Thyroid gland (tissue), 4 donors: ENCODE results near the gene SPAG17. TPM values are rescaled to one million over a fixed set of nuclear protein-coding genes. Genes with fewer than 3 reads are reported as not detected.

Experiments used
- DNase-seq, 2 donors: peaks; one replicate each; pipeline ENCODE4 v3.0.0-alpha.2; 2019
- H3K27ac ChIP-seq, 3 donors: fragments of 200-600 bp; sonication (generic); 1 replicate in 2 of 3; 2 replicates in 1 of 3; pipeline ENCODE4 v1.5.1; 2016 to 2019; ENCODE audit warnings: mild to moderate bottlenecking in 1 of 3, moderate library complexity in 1 of 3
- H3K27me3 ChIP-seq: fragments of 200-600 bp; sonication (generic); one replicate; pipeline ENCODE4 v1.5.1; 2019
- H3K36me3 ChIP-seq, 2 donors: fragments of 200-600 bp; sonication (generic); one replicate each; pipeline ENCODE4 v1.5.1; 2016 to 2019
- H3K4me1 ChIP-seq, 2 donors: fragments of 200-600 bp; sonication (generic); one replicate each; pipeline ENCODE4 v1.5.1; 2017 to 2019
- H3K4me3 ChIP-seq, 3 donors: fragments of 200-600 bp; sonication (generic); replicated peaks in 1 of 3; 1 replicate in 2 of 3; 2 replicates in 1 of 3; pipeline ENCODE4 v1.5.1; 2016; ENCODE audit warnings: mild to moderate bottlenecking in 1 of 3
- H3K9me3 ChIP-seq: fragments of 200-600 bp; sonication (generic); one replicate; pipeline ENCODE4 v1.5.1; 2017
- POLR2A ChIP-seq, 2 donors: fragments of 450-650 bp; IDR thresholded peaks; one replicate each; pipeline ENCODE4 v1.6.1; 2017; ENCODE audit warnings: antibody characterized with exemption in 2 of 2, mild to moderate bottlenecking in 2 of 2, moderate library complexity in 1 of 2
- WGBS, 2 donors: methylation state at CpG; one replicate each; pipeline ENCODE4 v1.1.5; 2017; 5-methylcytosine and 5-hydroxymethylcytosine counted together
- intact Hi-C: fragments of 100-400 bp; cut with DNase I; formaldehyde crosslinking; loops from one replicate; pipeline ENCODE4 v1.15.1; 2023
- total RNA-seq, 4 donors: library from RNA; depleted of rRNA; stranded (reverse); fragments of >200 nt; gene quantifications; one replicate each; pipeline ENCODE4 v1.2.3, GENCODE V29; 2016
- TF ChIP-seq, protein P1 (sequence below), 6 experiments: fragments of 200-600 bp in 3 of 6; fragments of 450-650 bp in 3 of 6; sonication (generic) in 3 of 6; IDR thresholded peaks; one replicate each; pipeline ENCODE4 v1.5.1; 2016 to 2019; ENCODE audit warnings: antibody characterized with exemption in 6 of 6, mild to moderate bottlenecking in 2 of 6, inconsistent platforms in 1 of 6, moderate library complexity in 1 of 6

The SPAG17 gene
- total RNA-seq, 4 donors from 2014 or later, result 0.81 to 14.6 (median 8.5) TPM

DNA sequence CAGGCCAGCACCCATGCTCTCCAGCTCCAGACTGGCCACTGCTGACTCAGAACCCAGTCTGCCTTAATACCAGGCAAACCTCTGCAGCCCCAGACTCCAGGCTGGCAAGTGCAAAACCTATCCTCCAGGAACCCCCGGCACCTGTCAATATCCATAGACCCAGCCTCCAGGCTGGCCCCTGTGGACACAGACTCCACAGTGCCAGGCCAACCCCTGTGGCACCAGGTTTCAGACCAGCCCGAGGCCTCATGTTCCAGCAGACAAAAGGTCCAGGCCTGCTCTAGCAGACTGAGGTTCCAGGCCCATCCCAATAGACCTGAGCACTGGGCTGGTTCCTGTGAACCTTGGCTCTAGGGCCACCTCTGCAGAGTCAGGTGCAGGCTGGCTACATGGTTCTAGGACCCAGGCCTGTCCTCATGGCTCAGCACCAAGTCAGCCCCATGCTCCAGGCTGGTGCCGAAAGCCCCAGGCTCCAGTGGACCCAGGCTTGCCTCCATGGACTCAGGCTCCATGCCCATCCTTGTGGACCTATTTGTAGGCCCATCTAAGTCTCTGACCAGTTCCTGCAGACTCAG, 137.3 kb downstream of the SPAG17 start:
- no peak overlapping the region for H3K4me3 ChIP-seq
- no peak overlapping the region for H3K27ac ChIP-seq
- H3K36me3 ChIP-seq, result no peaks in the 10 kb centered on the region
- no peak for TF ChIP-seq POLR2A (IDR thresholded peaks at IDR 0.05)
- intact Hi-C loops, result no loop called here
- no peak for DNase-seq
- no peaks in the 10 kb centered on the region for H3K27me3 ChIP-seq
- WGBS, 2 donors, result 94 to 100% methylated on average over 1 to 3 of the region's 3 CpGs
- H3K4me1 ChIP-seq, result no peaks in the 10 kb centered on the region
- no peaks in the 10 kb centered on the region for H3K9me3 ChIP-seq

DNA sequence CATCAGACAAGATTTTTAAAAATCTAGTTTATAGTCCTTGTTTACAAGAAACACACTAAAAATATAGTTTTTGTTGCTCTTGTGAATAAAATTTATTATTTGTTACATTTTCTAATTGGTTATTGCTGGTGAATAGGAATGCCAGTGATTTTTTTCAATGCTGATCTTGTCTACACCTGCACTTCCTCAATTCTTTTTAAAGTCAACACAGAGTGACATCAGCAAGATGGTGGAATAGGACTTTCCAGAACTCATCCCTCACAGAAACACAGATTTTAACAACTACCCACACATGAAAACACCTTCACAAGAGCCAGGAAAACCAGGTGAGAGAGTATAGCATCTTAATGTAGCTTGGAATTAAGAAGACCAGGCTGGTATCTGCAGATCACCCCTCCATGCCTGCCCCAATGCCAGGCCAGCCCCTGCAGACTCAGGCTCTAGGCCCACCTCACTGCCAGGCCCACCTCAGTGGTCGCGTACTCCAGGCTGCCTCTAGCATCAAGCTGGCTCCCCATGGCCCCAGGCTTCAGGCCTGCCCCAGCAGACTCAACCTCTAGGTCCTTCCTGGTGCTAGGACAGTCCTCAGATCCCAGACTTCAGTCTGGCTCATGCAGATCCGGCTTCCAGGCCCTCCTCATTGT, 137.9 kb downstream of the SPAG17 start:
- H3K36me3 ChIP-seq, result no peaks in the 10 kb centered on the region
- WGBS, 2 donors, result 91 to 100% methylated on average over 3 of the region's 3 CpGs
- no peak for TF ChIP-seq POLR2A (IDR thresholded peaks at IDR 0.05)
- TF ChIP-seq, protein P1, sequence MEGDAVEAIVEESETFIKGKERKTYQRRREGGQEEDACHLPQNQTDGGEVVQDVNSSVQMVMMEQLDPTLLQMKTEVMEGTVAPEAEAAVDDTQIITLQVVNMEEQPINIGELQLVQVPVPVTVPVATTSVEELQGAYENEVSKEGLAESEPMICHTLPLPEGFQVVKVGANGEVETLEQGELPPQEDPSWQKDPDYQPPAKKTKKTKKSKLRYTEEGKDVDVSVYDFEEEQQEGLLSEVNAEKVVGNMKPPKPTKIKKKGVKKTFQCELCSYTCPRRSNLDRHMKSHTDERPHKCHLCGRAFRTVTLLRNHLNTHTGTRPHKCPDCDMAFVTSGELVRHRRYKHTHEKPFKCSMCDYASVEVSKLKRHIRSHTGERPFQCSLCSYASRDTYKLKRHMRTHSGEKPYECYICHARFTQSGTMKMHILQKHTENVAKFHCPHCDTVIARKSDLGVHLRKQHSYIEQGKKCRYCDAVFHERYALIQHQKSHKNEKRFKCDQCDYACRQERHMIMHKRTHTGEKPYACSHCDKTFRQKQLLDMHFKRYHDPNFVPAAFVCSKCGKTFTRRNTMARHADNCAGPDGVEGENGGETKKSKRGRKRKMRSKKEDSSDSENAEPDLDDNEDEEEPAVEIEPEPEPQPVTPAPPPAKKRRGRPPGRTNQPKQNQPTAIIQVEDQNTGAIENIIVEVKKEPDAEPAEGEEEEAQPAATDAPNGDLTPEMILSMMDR (IDR thresholded peaks at IDR 0.05), result no peak
- intact Hi-C loops, result no loop called here
- no peak for DNase-seq
- no peaks in the 10 kb centered on the region for H3K9me3 ChIP-seq
- H3K27me3 ChIP-seq, result no peaks in the 10 kb centered on the region
- H3K4me3 ChIP-seq, result no peak overlapping the region
- no peak overlapping the region for H3K27ac ChIP-seq
- H3K4me1 ChIP-seq, result no peaks in the 10 kb centered on the region

DNA sequence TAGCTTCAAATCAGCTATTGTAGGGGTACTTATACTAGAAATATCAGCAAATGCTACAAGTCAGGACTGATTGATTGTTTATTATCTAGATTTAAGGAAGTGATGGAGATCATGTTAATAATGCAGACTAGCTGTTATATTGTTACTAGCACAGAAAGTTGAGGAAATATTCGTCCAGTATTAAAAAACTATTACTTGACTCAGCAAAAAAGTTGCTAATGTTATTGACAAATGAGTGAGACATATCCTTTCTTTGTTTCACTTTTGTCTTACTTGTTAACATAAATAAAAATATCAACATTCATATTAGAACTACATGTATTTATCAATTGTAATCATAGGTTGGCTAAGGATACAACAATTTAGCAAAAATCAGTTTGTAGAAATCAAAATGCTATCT, 141.4 kb downstream of the SPAG17 start:
- intact Hi-C loops, result no loop called here
- no peaks in the 10 kb centered on the region for H3K36me3 ChIP-seq
- 83 to 96% methylated on average over 1 of the region's 1 CpG for whole genome bisulfite sequencing, 2 donors
- no peak for DNase-seq
- H3K4me3 ChIP-seq, result no peak overlapping the region
- H3K9me3 ChIP-seq, result no peaks in the 10 kb centered on the region
- no peaks in the 10 kb centered on the region for H3K27me3 ChIP-seq
- TF ChIP-seq, protein P1 (IDR thresholded peaks at IDR 0.05), result no peak
- no peak for TF ChIP-seq POLR2A (IDR thresholded peaks at IDR 0.05)
- no peak overlapping the region for H3K27ac ChIP-seq
- H3K4me1 ChIP-seq, result no peaks in the 10 kb centered on the region

DNA sequence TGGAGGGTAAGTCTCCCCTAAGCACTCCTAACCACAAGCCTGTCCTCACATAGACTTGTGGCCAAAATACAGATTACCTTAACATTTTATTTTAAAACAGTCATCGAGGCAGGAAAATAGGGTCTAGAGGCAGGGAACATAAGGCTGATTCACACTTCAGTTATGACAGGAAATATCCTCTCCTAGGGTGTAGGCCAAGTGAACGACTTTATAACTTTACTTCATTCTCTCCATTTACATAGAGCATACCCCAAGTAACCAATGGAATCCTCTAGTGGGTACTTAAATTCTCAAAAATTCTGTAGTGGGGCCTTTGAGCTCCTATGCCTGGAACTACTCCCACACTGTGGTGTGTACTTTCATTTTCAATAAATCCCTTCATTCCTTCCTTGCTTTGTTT, 142.5 kb downstream of the SPAG17 start:
- H3K9me3 ChIP-seq, result no peaks in the 10 kb centered on the region
- H3K4me3 ChIP-seq, result no peak overlapping the region
- intact Hi-C loops, result no loop called here
- WGBS, 2 donors, result 63 to 68% methylated on average over 2 of the region's 2 CpGs
- no peaks in the 10 kb centered on the region for H3K4me1 ChIP-seq
- no peak for DNase-seq
- H3K27me3 ChIP-seq, result no peaks in the 10 kb centered on the region
- TF ChIP-seq POLR2A (IDR thresholded peaks at IDR 0.05), result no peak
- TF ChIP-seq, protein P1 (IDR thresholded peaks at IDR 0.05), result no peak
- H3K27ac ChIP-seq, result no peak overlapping the region
- H3K36me3 ChIP-seq, result no peaks in the 10 kb centered on the region

DNA sequence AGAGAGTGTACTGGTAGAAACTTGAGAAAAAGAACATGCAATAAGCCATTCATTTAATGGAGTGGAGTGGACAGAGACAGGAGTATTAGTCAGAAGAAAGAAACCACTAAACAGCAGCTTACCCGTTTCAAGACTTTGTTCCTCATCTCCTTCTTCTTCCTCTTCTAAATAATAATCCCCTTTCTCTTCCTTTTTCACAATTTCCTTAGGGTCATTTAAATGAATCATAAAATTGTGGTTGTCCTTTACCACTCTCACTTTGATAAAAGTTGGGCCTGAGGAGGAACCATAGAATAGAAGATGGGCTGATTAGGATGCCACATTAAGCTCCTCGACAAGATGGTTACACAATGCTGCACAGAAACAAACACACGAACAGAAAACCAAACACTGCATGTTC, 145.9 kb downstream of the SPAG17 start:
- intact Hi-C loops, result no loop called here
- TF ChIP-seq, protein P1 (IDR thresholded peaks at IDR 0.05), result no peak
- no peak for TF ChIP-seq POLR2A (IDR thresholded peaks at IDR 0.05)
- Histone ChIP-seq H3K4me1 (no peaks in the 10 kb centered on the region), H3K4me3 (no peak overlapping the region), H3K27me3 (no peaks in the 10 kb centered on the region), H3K9me3 (no peaks in the 10 kb centered on the region), H3K36me3 (no peaks in the 10 kb centered on the region), H3K27ac (no peak overlapping the region)
- 65 to 66% methylated on average over 3 of the region's 3 CpGs for WGBS, 2 donors
- no peak for DNase-seq
